Astrocyte of the hippocampus (primary cell): ENCODE data around the gene APBB1.

Source experiments
- DNase-seq: peaks from one replicate; pipeline ENCODE4 v3.0.0; 2011; ENCODE audit warnings: low read depth, low spot score

The APBB1 gene

DNA sequence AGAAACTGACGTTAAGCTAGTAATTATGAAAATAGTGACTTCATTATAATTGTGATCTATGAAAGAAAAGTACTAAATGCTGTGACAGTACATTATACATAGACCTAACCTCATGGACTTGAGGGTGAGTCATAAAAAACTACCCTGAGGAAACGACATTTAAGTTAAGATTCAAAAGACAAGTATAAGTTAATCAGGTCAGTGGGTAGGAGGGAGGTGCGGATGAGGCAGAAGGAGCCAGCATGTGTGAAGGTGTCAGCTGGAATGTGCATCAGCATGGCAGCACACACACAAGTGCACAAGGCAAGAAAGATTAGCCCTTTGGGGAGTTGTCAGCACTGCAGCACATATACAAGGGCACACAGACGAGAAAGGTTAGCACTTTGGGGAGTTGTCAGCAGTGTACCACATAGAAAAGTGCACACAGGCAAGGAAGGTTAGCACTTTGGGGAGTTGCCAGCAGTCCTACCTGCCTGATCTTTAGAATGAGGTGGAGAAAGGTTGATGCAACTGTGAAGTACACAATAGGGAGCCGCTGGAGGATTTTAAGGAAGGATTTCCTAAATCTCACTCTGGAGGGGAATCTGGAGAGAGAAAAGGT is 67.0 kb downstream of the APBB1 start:
- DNase-seq = no peak

- no peak for DNase-seq
Measured at GRCh38 chr11:6350486-6350885, 68.4 kb downstream of the APBB1 start.

GRCh38 chr11:6350043-6350442 is 68.9 kb downstream of the APBB1 start:
- no peak for DNase-seq

GRCh38 chr11:6345366-6345765 is 73.5 kb downstream of the APBB1 start:
- DNase-seq = no peak
